MCF 10A (cell line): ENCODE data around the gene TRIM31. TPM values are rescaled to one million over a fixed set of nuclear protein-coding genes. Genes with fewer than 3 reads are reported as not detected.

ENCODE experiments used
- BruUV-seq: library from RNA; stranded (reverse); fragments of 400-500 nt; replicated peaks from 2 replicates; lab custom pipeline; 2021; lab: Mats Ljungman, UMichigan
- CTCF ChIA-PET: fragments of 300-600 bp; sonication (Branson Sonifier 250); formaldehyde crosslinking; extraction: SDS; loops from one replicate; lab custom pipeline; 2021; ENCODE audit warnings: antibody characterized with exemption, inconsistent platforms; lab: Yijun Ruan, JAX
- POLR2A ChIA-PET: fragments of 300-600, 350-650 bp; sonication (Branson Sonifier 250); formaldehyde crosslinking; extraction: SDS; loops from one replicate; lab custom pipeline; 2020; ENCODE audit warnings: antibody characterized with exemption, inconsistent platforms; lab: Yijun Ruan, JAX
- DNase-seq: peaks from one replicate; pipeline ENCODE4 v3.0.0-alpha.2; 2018; ENCODE audit not compliant: unreplicated experiment
- H3K27ac Mint-ChIP-seq: one replicate; pipeline ENCODE4 v1.8.0; 2022; ENCODE audit warnings: mild to moderate bottlenecking, low read depth, mixed read lengths; ENCODE audit not compliant: unreplicated experiment
- H3K27me3 Mint-ChIP-seq: one replicate; pipeline ENCODE4 v1.8.0; 2022; ENCODE audit warnings: mixed read lengths; ENCODE audit not compliant: insufficient read depth, unreplicated experiment
- H3K36me3 Mint-ChIP-seq: one replicate; pipeline ENCODE4 v1.8.0; 2022; ENCODE audit warnings: mild to moderate bottlenecking, moderate library complexity, mixed read lengths; ENCODE audit not compliant: insufficient read depth, unreplicated experiment
- H3K4me1 Mint-ChIP-seq: one replicate; pipeline ENCODE4 v1.8.0; 2022; ENCODE audit warnings: mixed read lengths; ENCODE audit not compliant: insufficient read depth, unreplicated experiment
- H3K4me3 Mint-ChIP-seq: one replicate; pipeline ENCODE4 v1.8.0; 2022; ENCODE audit warnings: mild to moderate bottlenecking, moderate library complexity, mixed read lengths; ENCODE audit not compliant: unreplicated experiment
- H3K9me3 Mint-ChIP-seq: one replicate; pipeline ENCODE4 v1.8.0; 2022; ENCODE audit warnings: mixed read lengths; ENCODE audit not compliant: unreplicated experiment
- CTCF ChIP-seq: fragments of 200-600 bp; IDR thresholded peaks from one replicate; pipeline ENCODE4 v1.8.0; 2022; ENCODE audit warnings: antibody characterized with exemption, mild to moderate bottlenecking; ENCODE audit not compliant: unreplicated experiment
- intact Hi-C: fragments of 100-400 bp; cut with micrococcal nuclease; formaldehyde crosslinking; loops from 2 replicates; pipeline ENCODE4 v1.14.1; 2022
- total RNA-seq: library from RNA; stranded (reverse); gene quantifications from 2 replicates; pipeline ENCODE4 v1.2.3, GENCODE V29; 2022

Gene TRIM31
- total RNA-seq, 1 experiment from 2014 or later = not detected

GRCh38 chr6:30100154-30100553, 12.7 kb downstream of the TRIM31 start:
- BruUV-seq = no TSS peak
- ChIA-PET CTCF (no interaction called here), POLR2A (interaction anchor here (0.6 to 1.7 kb wide), 4 partner anchors 8 to 458 kb away, joined by 3 to 5 read pairs (median 4); partner anchors contain the start of gene PPP1R11)
- no peak for TF ChIP-seq CTCF
- no peak for DNase-seq
- Mint-ChIP-seq H3K4me3 (peak overlapping the region; percentile 70), H3K9me3 (no peaks in the 10 kb centered on the region), H3K27me3 (peaks cover 18% of the 10 kb centered on the region), H3K4me1 (peaks cover 38% of the 10 kb centered on the region), H3K27ac (no peak overlapping the region), H3K36me3 (no peaks in the 10 kb centered on the region)
- intact Hi-C loops = no loop called here

- no peak overlapping the region for H3K4me3 Mint-ChIP-seq
- BruUV-seq = no TSS peak
- H3K27ac Mint-ChIP-seq = no peak overlapping the region
- peaks cover 39% of the 10 kb centered on the region for H3K4me1 Mint-ChIP-seq
- no peaks in the 10 kb centered on the region for H3K36me3 Mint-ChIP-seq
- ChIA-PET CTCF (no interaction called here), POLR2A (interaction anchor here (0.8 to 2.9 kb wide), 2 partner anchors 22 to 32 kb away, joined by 3 to 8 read pairs; partner anchors contain the start of gene PPP1R11)
- no peak for TF ChIP-seq CTCF
- H3K9me3 Mint-ChIP-seq = no peaks in the 10 kb centered on the region
- intact Hi-C loops = no loop called here
- DNase-seq = no peak
- H3K27me3 Mint-ChIP-seq = peaks cover 18% of the 10 kb centered on the region
Measured at GRCh38 chr6:30097902-30098768, 14.8 kb downstream of the TRIM31 start.

- Mint-ChIP-seq H3K27me3 (peaks cover 18% of the 10 kb centered on the region), H3K4me1 (peaks cover 36% of the 10 kb centered on the region), H3K9me3 (no peaks in the 10 kb centered on the region), H3K27ac (no peak overlapping the region), H3K4me3 (no peak overlapping the region), H3K36me3 (no peaks in the 10 kb centered on the region)
- TF ChIP-seq CTCF = no peak
- intact Hi-C loops = no loop called here
- DNase-seq = no peak
- BruUV-seq = no TSS peak
- ChIA-PET CTCF (interaction anchor here (2.6 kb wide), 1 partner anchor 35 kb away, joined by 12 read pairs; no protein-coding TSS in a partner anchor), POLR2A (interaction anchor here (1.0 to 2.9 kb wide), 2 partner anchors 23 to 30 kb away, joined by 4 to 8 read pairs; partner anchors contain the start of gene PPP1R11)
Measured at GRCh38 chr6:30096829-30097228, 16.1 kb downstream of the TRIM31 start.
